Colonic mucosa (tissue), 4 donors: ENCODE data around the gene SCP2. TPM values are rescaled to one million over a fixed set of nuclear protein-coding genes. Genes with fewer than 3 reads are reported as not detected.
"Not testable (repeated sequence)": the region's sequence is repeated elsewhere in the genome, so short reads cannot be mapped to it uniquely, and the experiment has no call there.

Source experiments
- DNase-seq: peaks from one replicate; pipeline ENCODE4 v3.0.0-alpha.2; 2020
- H3K27ac ChIP-seq: fragments of 200-600 bp; one replicate; pipeline ENCODE4 v1.8.0; 2021
- H3K27me3 ChIP-seq: fragments of 200-600 bp; one replicate; pipeline ENCODE4 v1.8.0; 2021
- H3K36me3 ChIP-seq: fragments of 200-600 bp; one replicate; pipeline ENCODE4 v1.8.0; 2021
- H3K4me1 ChIP-seq: fragments of 200-600 bp; one replicate; pipeline ENCODE4 v1.8.0; 2021; ENCODE audit warnings: mild to moderate bottlenecking
- H3K4me3 ChIP-seq: fragments of 200-600 bp; one replicate; pipeline ENCODE4 v1.8.0; 2021
- H3K9ac ChIP-seq, 2 donors: one replicate each; pipeline ENCODE4 v1.7.0; 2013; ENCODE audit warnings: control low read depth in 2 of 2, low read depth in 2 of 2, low read length in 2 of 2
- H3K9me3 ChIP-seq: fragments of 200-600 bp; one replicate; pipeline ENCODE4 v1.8.0; 2021
- intact Hi-C: fragments of 100-400 bp; cut with DNase I; formaldehyde crosslinking; loops from one replicate; pipeline ENCODE4 v1.14.1; 2022
- total RNA-seq, 2 donors: library from RNA; stranded (reverse); fragmentation: NEBNext Ultra II Directional in 1 of 2; extraction: Animal tissue kit (Norgen Biotek cat#: 25700) in 1 of 2; gene quantifications; one replicate each; pipeline ENCODE4 v1.2.1, GENCODE V29; 2021
- TF ChIP-seq, protein P1 (sequence below): fragments of 200-600 bp; IDR thresholded peaks from one replicate; pipeline ENCODE4 v1.8.0; 2022; ENCODE audit warnings: antibody characterized with exemption, mild to moderate bottlenecking
- donor health status: healthy.
- donor health status: DM: no; HTN: no; CAD: no.
- donor health status: DM: no; HTN: no; CAD: no.

Gene SCP2
- total RNA-seq, 2 donors from 2014 or later: 178 to 325 TPM

DNA sequence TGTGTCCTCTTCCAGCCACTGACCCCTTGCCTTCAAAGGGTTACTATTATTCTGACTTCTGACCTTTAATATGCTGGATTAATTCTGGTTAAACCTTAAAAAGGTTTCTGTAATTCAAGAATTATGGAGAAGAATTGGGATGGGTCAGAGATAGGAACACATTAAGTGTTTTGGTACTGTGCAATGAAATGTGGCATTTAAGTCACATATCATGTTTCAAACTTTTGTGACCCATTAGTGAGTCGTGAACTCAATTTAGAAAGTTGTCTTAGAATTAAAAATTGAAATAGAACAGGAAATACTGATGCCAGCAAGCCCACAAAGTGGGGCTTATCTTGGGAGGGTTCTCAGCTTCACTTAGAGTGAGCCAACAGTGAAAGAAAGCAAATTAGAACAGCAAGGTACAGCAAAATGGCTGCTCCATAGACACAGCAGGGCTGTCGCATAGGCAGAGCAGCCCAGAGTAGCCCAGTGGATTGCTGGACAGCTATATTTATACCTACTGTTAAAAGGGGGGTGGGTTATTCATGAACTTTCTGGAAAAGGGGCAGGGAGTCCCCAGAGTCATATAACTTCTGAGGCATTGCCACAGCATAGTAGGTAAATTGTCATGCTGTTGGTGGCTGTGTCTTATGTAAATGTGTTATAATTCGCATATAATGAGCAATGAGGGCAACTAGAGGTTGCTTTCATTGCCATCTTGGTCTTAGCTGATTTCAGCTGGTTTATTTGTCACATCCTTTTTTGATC lies 10.5 kb downstream of the SCP2 start:
- TF ChIP-seq, protein P1, sequence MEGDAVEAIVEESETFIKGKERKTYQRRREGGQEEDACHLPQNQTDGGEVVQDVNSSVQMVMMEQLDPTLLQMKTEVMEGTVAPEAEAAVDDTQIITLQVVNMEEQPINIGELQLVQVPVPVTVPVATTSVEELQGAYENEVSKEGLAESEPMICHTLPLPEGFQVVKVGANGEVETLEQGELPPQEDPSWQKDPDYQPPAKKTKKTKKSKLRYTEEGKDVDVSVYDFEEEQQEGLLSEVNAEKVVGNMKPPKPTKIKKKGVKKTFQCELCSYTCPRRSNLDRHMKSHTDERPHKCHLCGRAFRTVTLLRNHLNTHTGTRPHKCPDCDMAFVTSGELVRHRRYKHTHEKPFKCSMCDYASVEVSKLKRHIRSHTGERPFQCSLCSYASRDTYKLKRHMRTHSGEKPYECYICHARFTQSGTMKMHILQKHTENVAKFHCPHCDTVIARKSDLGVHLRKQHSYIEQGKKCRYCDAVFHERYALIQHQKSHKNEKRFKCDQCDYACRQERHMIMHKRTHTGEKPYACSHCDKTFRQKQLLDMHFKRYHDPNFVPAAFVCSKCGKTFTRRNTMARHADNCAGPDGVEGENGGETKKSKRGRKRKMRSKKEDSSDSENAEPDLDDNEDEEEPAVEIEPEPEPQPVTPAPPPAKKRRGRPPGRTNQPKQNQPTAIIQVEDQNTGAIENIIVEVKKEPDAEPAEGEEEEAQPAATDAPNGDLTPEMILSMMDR: no peak
- intact Hi-C loops: no loop called here
- H3K4me3 ChIP-seq: no peak overlapping the region

DNA sequence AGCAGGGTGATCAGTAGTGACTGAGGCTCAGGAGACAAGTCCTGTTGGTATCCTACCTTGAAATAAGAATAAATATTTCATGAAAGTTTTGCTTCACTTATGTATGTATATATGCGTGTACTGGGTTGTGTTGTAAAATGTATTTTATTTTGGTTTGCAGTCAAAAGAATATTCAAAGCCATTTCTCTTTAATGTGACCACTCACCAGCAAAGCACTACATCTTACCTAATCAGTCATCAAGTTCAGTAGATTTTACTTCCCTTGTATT lies 11.0 kb downstream of the SCP2 start:
- H3K9me3 ChIP-seq: no peaks in the 10 kb centered on the region
- intact Hi-C loops: no loop called here
- H3K27ac ChIP-seq: no peak overlapping the region
- no peaks in the 10 kb centered on the region for H3K36me3 ChIP-seq
- H3K4me1 ChIP-seq: no peaks in the 10 kb centered on the region
- H3K27me3 ChIP-seq: no peaks in the 10 kb centered on the region
- TF ChIP-seq, protein P1: no peak
- no peak for DNase-seq
- no peak overlapping the region for H3K9ac ChIP-seq
- H3K4me3 ChIP-seq: no peak overlapping the region

More for the DNA sequence above, 10.5 kb downstream of the SCP2 start:
- DNase-seq: no peak
- Histone ChIP-seq H3K27ac (no peak overlapping the region), H3K4me1 (no peaks in the 10 kb centered on the region), H3K9me3 (no peaks in the 10 kb centered on the region), H3K27me3 (no peaks in the 10 kb centered on the region), H3K36me3 (no peaks in the 10 kb centered on the region), H3K9ac (no peak overlapping the region)

DNA sequence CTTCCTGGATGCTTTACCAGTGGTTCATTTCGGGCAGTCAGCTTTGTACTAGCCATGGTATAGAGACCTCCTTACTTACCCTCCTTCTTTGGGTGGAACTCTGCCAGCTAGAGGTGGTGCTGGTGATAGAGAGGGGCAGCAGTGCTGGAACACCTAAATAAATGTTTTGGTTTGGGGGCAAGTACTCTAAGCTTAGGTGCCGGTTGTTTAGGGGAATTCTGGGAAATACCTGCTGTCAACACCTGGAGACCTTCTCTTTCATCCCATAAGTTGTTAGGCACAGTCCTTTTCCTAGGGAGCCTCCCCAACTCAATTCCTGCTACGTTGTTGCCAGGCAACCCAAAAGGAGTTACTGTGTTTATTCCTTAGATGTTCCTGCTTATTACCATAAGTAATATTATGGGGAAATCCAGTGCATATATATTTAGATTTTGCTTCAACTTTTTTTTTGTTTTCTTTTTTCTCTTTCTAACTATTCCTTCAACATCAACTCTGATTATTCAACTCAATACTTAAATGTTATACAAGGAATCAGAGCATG lies 16.9 kb downstream of the SCP2 start:
- no peak overlapping the region for H3K27ac ChIP-seq
- no peaks in the 10 kb centered on the region for H3K36me3 ChIP-seq
- intact Hi-C loops: no loop called here
- no peak for DNase-seq
- H3K4me1 ChIP-seq: no peaks in the 10 kb centered on the region
- no peak overlapping the region for H3K4me3 ChIP-seq
- no peak overlapping the region for H3K9ac ChIP-seq
- no peaks in the 10 kb centered on the region for H3K9me3 ChIP-seq
- TF ChIP-seq, protein P1: no peak
- no peaks in the 10 kb centered on the region for H3K27me3 ChIP-seq

DNA sequence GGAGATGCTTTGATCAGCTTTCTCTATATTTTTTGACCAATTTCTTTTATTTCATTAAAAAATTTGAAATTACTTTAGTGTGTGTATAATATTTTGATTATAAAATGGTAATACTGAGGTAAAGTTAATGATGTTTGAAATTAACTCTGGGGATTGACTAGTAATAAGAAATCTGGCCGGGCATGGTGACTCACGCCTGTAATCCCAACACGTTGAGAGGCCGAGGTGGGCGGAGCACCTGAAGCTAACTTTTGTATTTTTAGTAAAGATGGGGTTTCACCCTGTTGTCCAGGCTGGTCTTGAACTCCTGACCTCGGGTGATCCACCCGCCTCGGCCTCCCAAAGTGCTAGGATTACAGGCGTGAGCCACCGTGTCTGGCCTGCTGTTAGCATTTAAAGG lies 17.5 kb downstream of the SCP2 start:
- H3K27me3 ChIP-seq: no peaks in the 10 kb centered on the region
- H3K4me1 ChIP-seq: no peaks in the 10 kb centered on the region
- no peak for DNase-seq
- TF ChIP-seq, protein P1: no peak
- H3K36me3 ChIP-seq: no peaks in the 10 kb centered on the region
- intact Hi-C loops: no loop called here
- no peak overlapping the region for H3K4me3 ChIP-seq
- H3K27ac ChIP-seq: no peak overlapping the region
- H3K9me3 ChIP-seq: no peaks in the 10 kb centered on the region
- no peak overlapping the region for H3K9ac ChIP-seq

DNA sequence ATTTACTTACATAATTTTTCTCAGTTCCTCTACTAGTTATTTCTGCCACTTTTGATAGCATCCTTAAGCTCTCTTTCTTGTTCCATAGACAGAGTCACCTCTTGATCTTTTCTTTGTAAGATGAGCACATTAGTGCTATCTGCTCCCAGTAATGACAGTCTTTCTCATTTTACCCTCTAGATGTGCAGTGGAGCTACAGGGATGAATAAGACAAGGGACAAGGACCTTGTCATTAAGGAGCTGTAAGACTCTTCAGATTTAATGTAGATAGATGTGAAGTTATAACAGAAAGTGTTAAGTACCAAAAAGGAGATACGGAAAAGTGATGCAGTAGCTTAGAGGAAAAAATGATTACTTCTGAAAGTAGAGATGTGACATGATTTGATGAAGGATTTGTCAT lies 20.4 kb downstream of the SCP2 start:
- no peak for DNase-seq
- H3K4me3 ChIP-seq: no peak overlapping the region
- no peak overlapping the region for H3K27ac ChIP-seq
- H3K27me3 ChIP-seq: no peaks in the 10 kb centered on the region
- TF ChIP-seq, protein P1: no peak
- H3K36me3 ChIP-seq: no peaks in the 10 kb centered on the region
- H3K9ac ChIP-seq: no peak overlapping the region
- H3K9me3 ChIP-seq: no peaks in the 10 kb centered on the region
- intact Hi-C loops: no loop called here
- H3K4me1 ChIP-seq: no peaks in the 10 kb centered on the region

DNA sequence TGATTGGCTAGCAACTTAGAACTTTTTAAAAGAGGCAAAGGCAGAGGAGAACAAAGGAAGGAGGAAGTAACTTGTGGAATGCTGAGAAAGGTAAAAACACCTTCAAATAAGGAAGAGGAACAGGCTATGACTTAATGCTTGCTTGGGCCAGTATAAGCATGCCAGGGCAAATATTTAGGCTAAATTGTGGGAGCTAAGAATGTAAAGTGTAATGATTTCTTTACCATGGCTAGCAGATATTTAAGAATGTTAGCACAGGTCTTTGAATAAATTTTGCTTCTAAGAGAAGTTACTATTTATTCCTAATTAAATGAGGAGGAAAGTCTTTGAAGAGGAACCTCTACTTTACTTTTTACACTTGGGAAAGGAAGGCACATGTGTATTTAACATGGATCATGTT lies 22.5 kb downstream of the SCP2 start:
- H3K9ac ChIP-seq, DNase-seq, H3K9me3 ChIP-seq, H3K4me1 ChIP-seq, H3K4me3 ChIP-seq, intact Hi-C loops, H3K27ac ChIP-seq, H3K27me3 ChIP-seq, H3K36me3 ChIP-seq: not testable (repeated sequence)
